Liver (tissue), 3 donors: ENCODE measurements around the gene SIN3B.

Experiments used
- CTCF ChIP-seq: fragments of 150-350 bp; IDR thresholded peaks from 2 replicates; pipeline ENCODE4 v1.5.1; 2017; ENCODE audit warnings: improper control_type of control experiment, low read depth, low read length; ENCODE audit not compliant: missing input control
- EGR1 ChIP-seq, 2 donors: IDR thresholded peaks; 2 replicates each; pipeline ENCODE4 v1.6.1; 2016 to 2018; ENCODE audit warnings: antibody characterized with exemption in 2 of 2, low read depth in 2 of 2
- GABPA ChIP-seq, 2 donors: IDR thresholded peaks in 1 of 2; conservative IDR thresholded peaks in 1 of 2; 2 replicates each; pipeline ENCODE4 v1.6.1; 2016; ENCODE audit warnings: antibody characterized with exemption in 2 of 2, mild to moderate bottlenecking in 1 of 2, moderate library complexity in 1 of 2
- JUND ChIP-seq, 2 donors: IDR thresholded peaks; 2 replicates each; pipeline ENCODE4 v1.6.1; 2016; ENCODE audit warnings: antibody characterized with exemption in 2 of 2
- NR2F2 ChIP-seq: IDR thresholded peaks from 2 replicates; pipeline ENCODE4 v1.6.1; 2016; ENCODE audit warnings: antibody characterized with exemption
- RAD21 ChIP-seq, 2 donors: IDR thresholded peaks; 2 replicates each; pipeline ENCODE4 v1.6.1; 2016; ENCODE audit warnings: antibody characterized with exemption in 2 of 2, mild to moderate bottlenecking in 2 of 2
- REST ChIP-seq: IDR thresholded peaks from 2 replicates; pipeline ENCODE4 v1.6.1; 2016; ENCODE audit warnings: antibody characterized with exemption, mild to moderate bottlenecking
- RXRA ChIP-seq, 2 donors: IDR thresholded peaks; 2 replicates each; pipeline ENCODE4 v1.6.1; 2017 to 2018; ENCODE audit warnings: antibody characterized with exemption in 2 of 2, mild to moderate bottlenecking in 1 of 2
- SP1 ChIP-seq: IDR thresholded peaks from 2 replicates; pipeline ENCODE4 v1.6.1; 2018; ENCODE audit warnings: antibody characterized with exemption, mild to moderate bottlenecking
- TAF1 ChIP-seq: conservative IDR thresholded peaks from 2 replicates; pipeline ENCODE4 v1.6.1; 2016; ENCODE audit warnings: antibody characterized with exemption, mild to moderate bottlenecking
- TF ChIP-seq, protein P1 (sequence below): IDR thresholded peaks from 2 replicates; pipeline ENCODE4 v1.6.1; 2016; ENCODE audit warnings: antibody characterized with exemption
- TF ChIP-seq, protein P2 (sequence below): IDR thresholded peaks from 2 replicates; pipeline ENCODE4 v1.6.1; 2016; ENCODE audit warnings: antibody characterized with exemption
- TF ChIP-seq, protein P3 (sequence below): IDR thresholded peaks from 2 replicates; pipeline ENCODE4 v1.6.1; 2016; ENCODE audit warnings: antibody characterized with exemption
- donor health status: healthy.
- donor health status: healthy.

DNA sequence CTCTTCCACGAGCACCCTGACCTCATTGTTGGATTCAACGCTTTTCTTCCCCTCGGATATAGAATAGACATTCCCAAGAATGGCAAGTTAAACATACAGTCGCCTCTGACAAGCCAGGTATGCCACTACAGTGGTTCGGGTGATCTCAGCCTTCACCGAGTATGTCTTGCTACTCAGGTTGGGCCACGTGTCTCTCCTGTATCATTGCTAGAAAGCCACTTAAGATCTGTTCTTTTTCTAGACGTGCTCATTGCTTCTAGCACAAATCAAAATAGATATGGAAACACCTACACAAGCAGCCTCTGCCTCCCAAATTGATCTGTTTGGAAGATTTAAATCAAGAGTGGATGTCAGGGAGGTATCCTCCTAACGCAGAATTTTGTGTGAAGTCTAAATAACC is 2.3 kb downstream of the SIN3B start:
- TF ChIP-seq CTCF = no peak
- TF ChIP-seq, protein P1, sequence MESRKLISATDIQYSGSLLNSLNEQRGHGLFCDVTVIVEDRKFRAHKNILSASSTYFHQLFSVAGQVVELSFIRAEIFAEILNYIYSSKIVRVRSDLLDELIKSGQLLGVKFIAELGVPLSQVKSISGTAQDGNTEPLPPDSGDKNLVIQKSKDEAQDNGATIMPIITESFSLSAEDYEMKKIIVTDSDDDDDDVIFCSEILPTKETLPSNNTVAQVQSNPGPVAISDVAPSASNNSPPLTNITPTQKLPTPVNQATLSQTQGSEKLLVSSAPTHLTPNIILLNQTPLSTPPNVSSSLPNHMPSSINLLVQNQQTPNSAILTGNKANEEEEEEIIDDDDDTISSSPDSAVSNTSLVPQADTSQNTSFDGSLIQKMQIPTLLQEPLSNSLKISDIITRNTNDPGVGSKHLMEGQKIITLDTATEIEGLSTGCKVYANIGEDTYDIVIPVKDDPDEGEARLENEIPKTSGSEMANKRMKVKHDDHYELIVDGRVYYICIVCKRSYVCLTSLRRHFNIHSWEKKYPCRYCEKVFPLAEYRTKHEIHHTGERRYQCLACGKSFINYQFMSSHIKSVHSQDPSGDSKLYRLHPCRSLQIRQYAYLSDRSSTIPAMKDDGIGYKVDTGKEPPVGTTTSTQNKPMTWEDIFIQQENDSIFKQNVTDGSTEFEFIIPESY = no peak
- TF ChIP-seq SP1 = no peak
- TF ChIP-seq JUND (IDR thresholded peaks at IDR 0.05) = no peak
- no peak for TF ChIP-seq TAF1
- no peak for TF ChIP-seq RAD21 (IDR thresholded peaks at IDR 0.05)
- TF ChIP-seq RXRA (IDR thresholded peaks at IDR 0.05) = no peak
- TF ChIP-seq REST = no peak
- no peak for TF ChIP-seq GABPA (IDR thresholded peaks at IDR 0.05 in 1 of 2, conservative IDR thresholded peaks at IDR 0.05 in 1 of 2)
- TF ChIP-seq NR2F2 = no peak
- TF ChIP-seq, protein P2, sequence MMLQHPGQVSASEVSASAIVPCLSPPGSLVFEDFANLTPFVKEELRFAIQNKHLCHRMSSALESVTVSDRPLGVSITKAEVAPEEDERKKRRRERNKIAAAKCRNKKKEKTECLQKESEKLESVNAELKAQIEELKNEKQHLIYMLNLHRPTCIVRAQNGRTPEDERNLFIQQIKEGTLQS = no peak
- TF ChIP-seq EGR1 (IDR thresholded peaks at IDR 0.05; ENCODE audit: low read depth in 2 of 2) = no peak
- TF ChIP-seq, protein P3, sequence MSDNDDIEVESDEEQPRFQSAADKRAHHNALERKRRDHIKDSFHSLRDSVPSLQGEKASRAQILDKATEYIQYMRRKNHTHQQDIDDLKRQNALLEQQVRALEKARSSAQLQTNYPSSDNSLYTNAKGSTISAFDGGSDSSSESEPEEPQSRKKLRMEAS = no peak
